Brain microvascular endothelial cell (primary cell): ENCODE results near the gene NECAP2.
"Not testable (repeated sequence)": the region's sequence is repeated elsewhere in the genome, so short reads cannot be mapped to it uniquely, and the experiment has no call there.

Experiments used
- DNase-seq: peaks from one replicate; pipeline ENCODE4 v3.0.0-alpha.2; 2020
- H3K27ac ChIP-seq: fragments of 250-450 bp; sonication (Bioruptor Pico); 2 replicates; pipeline ENCODE4 v1.5.1; 2020; ENCODE audit warnings: mild to moderate bottlenecking, moderate library complexity
- H3K27me3 ChIP-seq: fragments of 250-450 bp; sonication (Bioruptor Pico); replicated peaks from 2 replicates; pipeline ENCODE4 v1.5.1; 2020; ENCODE audit warnings: mild to moderate bottlenecking
- H3K36me3 ChIP-seq: fragments of 250-450 bp; sonication (Bioruptor Pico); replicated peaks from 2 replicates; pipeline ENCODE4 v1.5.1; 2020; ENCODE audit warnings: mild to moderate bottlenecking
- H3K4me3 ChIP-seq: 2 replicates; pipeline ENCODE4 v1.5.1; 2011; ENCODE audit warnings: low read depth, mild to moderate bottlenecking, control low read depth, low read length, moderate library complexity
- in situ Hi-C: cut with HindIII; loops from 2 replicates; pipeline ENCODE4 v1.10.0; 2017; ENCODE audit warnings: low sequenced_read_pairs, low pct_ligation_motif_present
- TF ChIP-seq, protein P1 (sequence below): IDR thresholded peaks from 2 replicates; pipeline ENCODE4 v1.5.1; 2011; ENCODE audit warnings: low read depth, mild to moderate bottlenecking, moderate library complexity, low read length, control low read depth, inconsistent platforms; ENCODE audit errors: missing control alignments

The NECAP2 gene

DNA sequence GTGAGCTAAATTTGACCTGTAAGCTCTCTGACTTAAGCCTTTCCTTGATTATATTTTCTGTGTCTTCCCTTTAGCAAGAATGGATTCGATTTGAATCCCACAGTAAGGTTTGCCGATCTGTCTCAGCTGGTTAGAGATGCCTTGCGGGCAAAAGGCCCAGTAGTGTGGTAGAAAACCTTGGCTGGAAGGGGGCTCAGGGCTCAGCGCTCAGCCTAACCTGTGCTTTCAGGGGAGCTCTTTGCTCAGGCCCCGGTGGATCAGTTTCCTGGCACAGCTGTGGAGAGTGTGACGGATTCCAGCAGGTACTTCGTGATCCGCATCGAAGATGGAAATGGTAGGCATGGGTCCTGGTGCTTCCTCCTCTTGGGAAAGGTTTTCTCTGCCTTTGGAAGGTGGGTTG, 7.1 kb downstream of the NECAP2 start:
- Histone ChIP-seq H3K4me3 (no peak overlapping the region), H3K27me3 (no peaks in the 10 kb centered on the region), H3K36me3 (peaks cover 88% of the 10 kb centered on the region), H3K27ac (no peak overlapping the region)
- DNase-seq: no peak
- in situ Hi-C loops: no loop called here
- TF ChIP-seq, protein P1, sequence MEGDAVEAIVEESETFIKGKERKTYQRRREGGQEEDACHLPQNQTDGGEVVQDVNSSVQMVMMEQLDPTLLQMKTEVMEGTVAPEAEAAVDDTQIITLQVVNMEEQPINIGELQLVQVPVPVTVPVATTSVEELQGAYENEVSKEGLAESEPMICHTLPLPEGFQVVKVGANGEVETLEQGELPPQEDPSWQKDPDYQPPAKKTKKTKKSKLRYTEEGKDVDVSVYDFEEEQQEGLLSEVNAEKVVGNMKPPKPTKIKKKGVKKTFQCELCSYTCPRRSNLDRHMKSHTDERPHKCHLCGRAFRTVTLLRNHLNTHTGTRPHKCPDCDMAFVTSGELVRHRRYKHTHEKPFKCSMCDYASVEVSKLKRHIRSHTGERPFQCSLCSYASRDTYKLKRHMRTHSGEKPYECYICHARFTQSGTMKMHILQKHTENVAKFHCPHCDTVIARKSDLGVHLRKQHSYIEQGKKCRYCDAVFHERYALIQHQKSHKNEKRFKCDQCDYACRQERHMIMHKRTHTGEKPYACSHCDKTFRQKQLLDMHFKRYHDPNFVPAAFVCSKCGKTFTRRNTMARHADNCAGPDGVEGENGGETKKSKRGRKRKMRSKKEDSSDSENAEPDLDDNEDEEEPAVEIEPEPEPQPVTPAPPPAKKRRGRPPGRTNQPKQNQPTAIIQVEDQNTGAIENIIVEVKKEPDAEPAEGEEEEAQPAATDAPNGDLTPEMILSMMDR: no peak

DNA sequence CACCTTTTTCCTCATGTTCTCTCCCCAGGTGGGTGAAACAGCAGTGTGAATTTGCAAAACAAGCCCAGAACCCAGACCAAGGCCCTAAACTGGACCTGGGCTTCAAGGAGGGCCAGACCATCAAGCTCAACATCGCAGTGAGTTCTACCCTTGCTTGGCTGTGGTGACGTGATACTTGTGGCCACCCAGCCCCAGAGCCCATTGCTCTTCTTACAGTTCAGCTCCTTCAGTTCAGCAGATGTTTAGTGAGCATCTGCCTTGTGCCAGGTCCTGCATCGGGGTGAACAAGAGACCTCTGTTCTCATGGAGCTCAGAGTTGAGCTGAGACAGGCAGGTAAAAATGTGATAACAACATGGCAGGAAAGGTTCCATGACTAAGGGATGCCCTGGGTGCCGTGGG, 8.5 kb downstream of the NECAP2 start:
- Histone ChIP-seq H3K36me3 (peaks cover 89% of the 10 kb centered on the region), H3K27ac (no peak overlapping the region), H3K4me3 (no peak overlapping the region), H3K27me3 (no peaks in the 10 kb centered on the region)
- DNase-seq: no peak
- in situ Hi-C loops: no loop called here
- TF ChIP-seq, protein P1: no peak

DNA sequence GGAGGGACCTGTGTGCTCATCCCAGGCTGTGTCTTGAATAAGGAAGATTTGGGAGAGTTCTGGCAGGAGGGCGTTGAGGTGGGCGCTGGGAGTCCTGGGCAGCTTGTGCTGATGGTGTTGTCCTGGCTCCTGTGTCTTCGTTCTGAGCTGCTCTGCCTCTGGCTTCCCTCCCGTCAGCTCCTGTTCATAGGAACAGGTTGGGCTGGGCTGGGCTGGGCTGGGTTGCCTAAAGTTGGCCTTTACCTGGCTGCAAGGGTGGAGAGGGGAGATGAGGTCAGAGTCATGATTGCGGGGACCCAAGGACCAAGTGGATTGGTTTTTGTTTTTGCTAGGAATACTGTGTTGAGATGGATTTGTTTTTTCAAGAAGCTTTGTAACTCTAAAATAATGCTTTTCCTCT, 9.1 kb downstream of the NECAP2 start:
- H3K27ac ChIP-seq: no peak overlapping the region
- peaks cover 89% of the 10 kb centered on the region for H3K36me3 ChIP-seq
- H3K27me3 ChIP-seq: no peaks in the 10 kb centered on the region
- in situ Hi-C loops: no loop called here
- no peak overlapping the region for H3K4me3 ChIP-seq
- TF ChIP-seq, protein P1: no peak
- no peak for DNase-seq

DNA sequence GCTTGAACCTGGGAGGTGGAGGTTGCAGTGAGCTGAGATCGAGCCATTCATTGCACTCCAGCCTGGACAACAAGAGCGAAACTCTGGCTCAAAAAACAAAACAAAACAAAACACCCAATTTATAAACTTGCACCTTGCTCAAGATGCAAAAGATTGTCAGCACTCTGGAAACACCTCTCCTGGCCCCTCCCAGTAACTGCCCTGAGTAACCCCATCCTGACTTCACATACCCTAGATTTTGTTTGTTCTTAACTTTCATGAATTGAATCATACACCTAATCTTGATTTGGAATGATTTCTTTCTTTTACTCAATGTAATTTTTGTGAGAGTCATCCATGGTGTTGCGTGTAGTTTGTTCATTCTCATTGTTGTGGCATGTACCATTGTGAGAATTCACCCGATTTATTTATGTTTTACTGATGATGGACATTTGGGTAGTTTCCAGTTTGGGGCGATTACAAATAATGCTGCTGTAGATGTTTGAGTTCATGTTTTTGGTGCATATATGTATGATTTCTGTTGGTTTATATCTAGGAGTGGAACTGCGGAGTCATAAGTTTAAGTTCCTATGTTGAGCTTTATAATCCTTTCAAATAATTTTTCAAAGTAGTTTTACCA, 10.4 kb downstream of the NECAP2 start:
- H3K4me3 ChIP-seq: no peak overlapping the region
- H3K36me3 ChIP-seq: peaks cover 88% of the 10 kb centered on the region
- in situ Hi-C loops: no loop called here
- TF ChIP-seq, protein P1: no peak
- DNase-seq: no peak
- H3K27me3 ChIP-seq: no peaks in the 10 kb centered on the region
- no peak overlapping the region for H3K27ac ChIP-seq

DNA sequence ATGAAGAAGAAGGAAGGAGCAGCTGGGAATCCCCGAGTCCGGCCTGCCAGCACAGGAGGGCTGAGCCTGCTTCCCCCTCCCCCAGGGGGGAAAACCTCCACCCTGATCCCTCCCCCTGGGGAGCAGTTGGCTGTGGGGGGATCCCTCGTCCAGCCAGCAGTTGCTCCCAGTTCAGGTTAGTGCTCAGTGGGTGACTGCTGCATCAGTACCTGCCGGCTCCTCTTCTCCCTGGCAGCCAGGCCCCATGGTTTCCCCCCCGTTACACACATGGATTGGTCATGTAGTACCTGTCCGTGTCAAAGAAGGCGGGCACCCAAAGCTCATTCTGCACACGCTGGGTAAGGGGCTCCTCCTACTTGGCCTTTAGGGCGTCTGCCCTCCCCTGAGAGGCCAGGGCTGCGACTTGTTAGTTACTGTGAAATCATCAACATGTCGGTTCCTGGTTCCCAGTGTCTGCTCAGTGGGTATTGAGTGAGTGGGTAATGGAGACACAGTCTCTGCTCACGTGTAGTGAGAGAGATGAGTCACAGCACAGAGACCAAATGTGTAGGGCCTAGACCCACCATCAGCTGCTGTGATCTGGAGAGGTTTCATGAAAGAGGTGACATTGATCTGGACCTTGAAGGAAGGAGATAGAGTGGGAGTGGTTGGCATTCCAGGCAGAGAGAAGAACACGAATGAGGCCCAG, 11.5 kb downstream of the NECAP2 start:
- Histone ChIP-seq H3K27me3 (no peaks in the 10 kb centered on the region), H3K27ac (no peak overlapping the region), H3K4me3 (no peak overlapping the region), H3K36me3 (peaks cover 88% of the 10 kb centered on the region)
- in situ Hi-C loops: no loop called here
- DNase-seq: no peak
- TF ChIP-seq, protein P1: no peak

DNA sequence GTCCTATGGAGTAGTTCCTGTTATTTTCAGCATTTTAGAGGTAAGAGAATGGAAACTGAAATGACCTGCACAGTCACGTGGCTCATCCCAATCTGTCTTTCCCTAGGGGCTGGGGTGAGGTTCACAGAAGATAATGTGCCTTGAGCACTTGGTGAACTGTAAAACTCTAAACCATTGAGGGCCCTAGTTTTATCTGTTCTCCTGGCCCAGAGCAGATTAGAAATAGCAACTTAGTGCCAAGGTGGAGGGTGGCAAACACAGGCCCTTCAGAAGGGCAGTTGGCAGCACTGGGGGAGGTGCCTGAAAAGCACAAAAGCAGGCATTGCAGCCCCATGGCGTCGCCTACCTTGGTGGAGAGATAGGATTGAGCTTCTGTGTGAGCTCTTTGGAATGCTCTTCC, 14.4 kb downstream of the NECAP2 start:
- H3K4me3 ChIP-seq, DNase-seq, in situ Hi-C loops, H3K27ac ChIP-seq, H3K27me3 ChIP-seq: not testable (repeated sequence)
- peaks cover 81% of the 10 kb centered on the region for H3K36me3 ChIP-seq

DNA sequence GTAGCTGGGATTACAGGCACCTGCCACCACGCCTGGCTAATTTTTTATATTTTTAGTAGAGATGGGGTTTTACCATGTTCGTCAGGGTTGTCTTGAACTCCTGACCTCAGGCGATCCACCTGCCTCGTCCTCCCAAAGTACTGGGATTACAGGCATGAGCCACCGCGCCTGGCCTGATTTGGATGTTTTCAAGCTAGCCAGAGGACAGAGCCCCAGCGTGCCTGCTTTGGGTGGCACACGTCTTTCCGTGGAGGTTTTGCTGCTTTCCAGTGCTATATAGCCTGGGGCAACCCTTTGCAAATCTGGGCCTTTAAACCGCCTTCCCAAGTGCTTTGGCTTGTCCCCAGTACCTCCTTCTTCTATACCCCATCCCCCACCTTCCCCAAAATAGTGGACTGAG, 15.6 kb downstream of the NECAP2 start:
- H3K4me3 ChIP-seq, in situ Hi-C loops, DNase-seq, H3K27ac ChIP-seq, H3K27me3 ChIP-seq: not testable (repeated sequence)
- H3K36me3 ChIP-seq: peaks cover 77% of the 10 kb centered on the region
